Measurements from ENCODE around the gene ZNF784.

GRCh38 chr19:55668603-55669348, 44.4 kb upstream of the ZNF784 start:
- TF ChIP-seq SIN3A (IDR thresholded peaks at IDR 0.05; ENCODE audit: borderline replicate concordance, insufficient read depth, low read length) = no peak
- TF ChIP-seq TAF1 (IDR thresholded peaks at IDR 0.05; ENCODE audit: borderline replicate concordance, insufficient read depth, low read length) = no peak
- TF ChIP-seq POLR2AphosphoS5 (IDR thresholded peaks at IDR 0.05; ENCODE audit: low read depth, low read length) = no peak

All from PFSK-1 (cell line).